HCT116 (cell line): ENCODE data around the gene MTHFS. TPM values are rescaled to one million over a fixed set of nuclear protein-coding genes. Genes with fewer than 3 reads are reported as not detected.

Source experiments
- ATAC-seq: fragments of 200-7000 bp; cut with Tn5 transposase; 2 replicates; pipeline ENCODE4 v1.9.1; 2020; ENCODE audit warnings: mild to moderate bottlenecking, moderate library complexity
- BruUV-seq: library from RNA; stranded (reverse); fragments of 400-500 nt; replicated peaks from 2 replicates; lab custom pipeline; 2021; lab: Mats Ljungman, UMichigan
- CTCF ChIA-PET: fragments of 300-600 bp; sonication (Branson Sonifier 250); formaldehyde crosslinking; loops from one replicate; lab custom pipeline; 2021; ENCODE audit warnings: antibody characterized with exemption; lab: Charles Lee
- POLR2A ChIA-PET: fragments of 300-600, 350-600 bp; sonication (Branson Sonifier 250); formaldehyde crosslinking; loops from one replicate; lab custom pipeline; 2021; ENCODE audit warnings: antibody characterized with exemption; lab: Charles Lee
- RAD21 ChIA-PET, 2 experiments: fragments of 300-600 bp; sonication (Branson Sonifier 250); formaldehyde crosslinking; loops; one replicate each; lab custom pipeline; 2023; ENCODE audit warnings: low total read pairs in 2 of 2; ENCODE audit not compliant: uncharacterized antibody in 2 of 2, unreplicated experiment in 2 of 2, low non-redundant PET in 1 of 2; lab: Charles Lee
- DNase-seq: peaks from one replicate; pipeline ENCODE4 v3.0.0-alpha.2; 2010; ENCODE audit warnings: low read depth, low spot score
- H2AFZ ChIP-seq: fragments of 200-600 bp; shearing (Covaris generic), sonication (generic); 2 replicates; pipeline ENCODE4 v1.6.1; 2017; ENCODE audit warnings: low read depth, mixed run types, mixed read lengths, antibody characterized with exemption, low read length; ENCODE audit not compliant: poor library complexity, severe bottlenecking
- H3K27ac ChIP-seq: 2 replicates; pipeline ENCODE4 v1.5.1; 2012; ENCODE audit warnings: low read depth, low read length
- H3K27me3 ChIP-seq: fragments of 200-600 bp; sonication (generic); 2 replicates; pipeline ENCODE4 v1.6.1; 2016; ENCODE audit warnings: mixed run types, low read length, mixed read lengths; ENCODE audit not compliant: insufficient read depth
- H3K36me3 ChIP-seq, 2 experiments: fragments of 200-500 bp in 1 of 2; fragments of 200-600 bp in 1 of 2; sonication (Bioruptor generic) in 1 of 2; sonication (generic) in 1 of 2; 2 replicates each; pipeline versions ENCODE4 v1.5.1 to v1.6.1; 2014 to 2016; ENCODE audit warnings: low read length in 2 of 2, inconsistent platforms in 1 of 2, mixed read lengths in 1 of 2, mixed run types in 1 of 2; ENCODE audit not compliant: insufficient read depth in 2 of 2, control insufficient read depth in 1 of 2
- H3K4me1 ChIP-seq, 2 experiments: fragments of 200-600 bp in 1 of 2; sonication (generic) in 1 of 2; 2 replicates each; pipeline versions ENCODE4 v1.5.1 to v1.6.1; 2012 to 2017; ENCODE audit warnings: low read length in 2 of 2, inconsistent platforms in 1 of 2, mild to moderate bottlenecking in 1 of 2, mixed read lengths in 1 of 2, mixed run types in 1 of 2, moderate library complexity in 1 of 2; ENCODE audit not compliant: insufficient read depth in 2 of 2, control insufficient read depth in 1 of 2
- H3K4me2 ChIP-seq: fragments of 200-600 bp; sonication (generic); 2 replicates; pipeline ENCODE4 v1.6.1; 2017; ENCODE audit warnings: mixed run types, low read length, mixed read lengths
- H3K4me3 ChIP-seq, 2 experiments: fragments of 200-600 bp in 1 of 2; sonication (generic) in 1 of 2; replicated peaks in 1 of 2; 2 replicates each; pipeline ENCODE4 v1.5.1; 2011 to 2016; ENCODE audit warnings: low read length in 2 of 2, control low read depth in 1 of 2, low read depth in 1 of 2, mild to moderate bottlenecking in 1 of 2, mixed read lengths in 1 of 2, mixed run types in 1 of 2
- H3K79me2 ChIP-seq: fragments of 200-600 bp; sonication (generic); 2 replicates; pipeline ENCODE4 v1.6.1; 2017; ENCODE audit warnings: mild to moderate bottlenecking, mixed run types, low read length, moderate library complexity, mixed read lengths; ENCODE audit not compliant: insufficient read depth
- H3K9ac ChIP-seq: fragments of 200-600 bp; sonication (generic); 2 replicates; pipeline ENCODE4 v1.6.1; 2016; ENCODE audit warnings: low read length, mixed read lengths
- H3K9me2 ChIP-seq: fragments of 200-600 bp; sonication (generic), shearing (Covaris generic); 2 replicates; pipeline ENCODE4 v1.6.1; 2017; ENCODE audit warnings: mixed run types, mild to moderate bottlenecking, moderate library complexity; ENCODE audit not compliant: insufficient read depth
- H3K9me3 ChIP-seq, 2 experiments: fragments of 200-500 bp in 1 of 2; fragments of 200-600 bp in 1 of 2; sonication (Bioruptor generic) in 1 of 2; sonication (generic) in 1 of 2; 2 replicates each; pipeline ENCODE4 v1.6.1; 2014 to 2017; ENCODE audit warnings: low read length in 2 of 2, mixed read lengths in 2 of 2, inconsistent platforms in 1 of 2, low read depth in 1 of 2, mild to moderate bottlenecking in 1 of 2, mixed run types in 1 of 2, moderate library complexity in 1 of 2; ENCODE audit not compliant: control insufficient read depth in 1 of 2, insufficient read depth in 1 of 2
- H4K20me1 ChIP-seq: fragments of 200-600 bp; sonication (generic), shearing (Covaris generic); 2 replicates; pipeline ENCODE4 v1.6.1; 2017; ENCODE audit warnings: mixed run types, mild to moderate bottlenecking, moderate library complexity; ENCODE audit not compliant: insufficient read depth
- CBX3 ChIP-seq: IDR thresholded peaks from 2 replicates; pipeline ENCODE4 v1.6.1; 2012; ENCODE audit warnings: low read depth
- EGR1 ChIP-seq: IDR thresholded peaks from 2 replicates; pipeline ENCODE4 v1.6.1; 2012; ENCODE audit warnings: low read depth
- ELF1 ChIP-seq: IDR thresholded peaks from 2 replicates; pipeline ENCODE4 v1.6.1; 2012; ENCODE audit warnings: low read depth, borderline replicate concordance
- EZH2 ChIP-seq: fragments of 200-600 bp; sonication (generic); IDR thresholded peaks from 2 replicates; pipeline ENCODE4 v1.6.1; 2017; ENCODE audit warnings: antibody characterized with exemption, mixed run types
- RAD21 ChIP-seq: IDR thresholded peaks from 2 replicates; pipeline ENCODE4 v1.6.1; 2012; ENCODE audit warnings: low read depth, mild to moderate bottlenecking
- SP1 ChIP-seq: IDR thresholded peaks from 2 replicates; pipeline ENCODE4 v1.6.1; 2012; ENCODE audit warnings: low read depth
- ZFX ChIP-seq: fragments of 450-650 bp; IDR thresholded peaks from 2 replicates; pipeline ENCODE4 v1.6.1; 2017
- intact Hi-C: fragments of 100-400 bp; cut with micrococcal nuclease; formaldehyde crosslinking; loops from 2 replicates; pipeline ENCODE4 v1.10.0; 2022
- total RNA-seq: library from RNA; stranded (reverse); gene quantifications from one replicate; pipeline ENCODE4 v1.2.1, GENCODE V29; 2021; ENCODE audit not compliant: unreplicated experiment
- TF ChIP-seq, protein P1 (sequence below): IDR thresholded peaks from 2 replicates; pipeline ENCODE4 v1.6.1; 2012
- TF ChIP-seq, protein P2 (sequence below): IDR thresholded peaks from 2 replicates; pipeline ENCODE4 v1.6.1; 2011; ENCODE audit warnings: mild to moderate bottlenecking, low read length, moderate library complexity; ENCODE audit not compliant: insufficient replicate concordance; ENCODE audit errors: extremely low read depth
- TF ChIP-seq, protein P3 (sequence below), 3 experiments: fragments of 200-600 bp in 1 of 3; sonication (generic) in 1 of 3; IDR thresholded peaks in 2 of 3; conservative IDR thresholded peaks in 1 of 3; 2 replicates each; pipeline ENCODE4 v1.5.1; 2012 to 2017; ENCODE audit warnings: low read depth in 2 of 3, low read length in 2 of 3, antibody characterized with exemption in 1 of 3, borderline replicate concordance in 1 of 3, control low read depth in 1 of 3, mild to moderate bottlenecking in 1 of 3, mixed read lengths in 1 of 3, mixed run types in 1 of 3, moderate library complexity in 1 of 3; ENCODE audit not compliant: insufficient read depth in 1 of 3
- TF ChIP-seq, protein P4 (sequence below): IDR thresholded peaks from 2 replicates; pipeline ENCODE4 v1.6.1; 2012

Gene MTHFS
- total RNA-seq, 1 experiment from 2014 or later: 30.5 TPM

DNA sequence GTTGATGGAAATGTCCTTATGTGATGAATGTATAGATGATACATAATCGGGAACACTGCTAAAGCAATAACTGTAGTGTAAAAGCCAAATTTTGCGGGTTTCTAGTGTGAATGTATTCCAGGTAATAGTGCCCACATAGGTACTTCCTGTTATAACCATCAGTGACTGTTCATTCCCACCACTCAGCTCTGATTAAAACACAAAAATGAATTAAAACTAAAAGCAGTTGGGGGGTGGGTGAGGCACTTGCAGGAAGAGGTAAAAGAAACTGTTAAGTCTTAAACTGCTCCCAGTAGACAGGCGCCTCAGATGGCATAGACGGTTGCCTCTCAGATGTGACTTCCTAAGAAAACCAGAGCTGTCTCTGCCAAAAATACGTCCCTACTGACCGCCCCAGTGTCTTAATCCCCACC lies 893 bp upstream of the MTHFS start:
- Histone ChIP-seq H3K9me2 (no peaks in the 10 kb centered on the region), H3K27me3 (no peaks in the 10 kb centered on the region), H3K36me3 (no peaks in the 10 kb centered on the region), H3K79me2 (peaks cover 25% of the 10 kb centered on the region), H3K4me3 (peak overlapping the region; percentile 81 to 90), H4K20me1 (no peaks in the 10 kb centered on the region), H3K9me3 (no peaks in the 10 kb centered on the region), H2AFZ (no peak overlapping the region), H3K4me2 (peak overlapping the region; percentile 85), H3K4me1 (peaks cover 0 to 17% of the 10 kb centered on the region in 2 experiments; a peak in 2 of 4 replicates), H3K9ac (peak overlapping the region; percentile 90), H3K27ac (peak overlapping the region; percentile 93; the same call in 1 of the 2 replicates)
- ATAC-seq (no peak), DNase-seq (no peak)
- TF ChIP-seq, protein P1, sequence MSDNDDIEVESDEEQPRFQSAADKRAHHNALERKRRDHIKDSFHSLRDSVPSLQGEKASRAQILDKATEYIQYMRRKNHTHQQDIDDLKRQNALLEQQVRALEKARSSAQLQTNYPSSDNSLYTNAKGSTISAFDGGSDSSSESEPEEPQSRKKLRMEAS: no peak
- TF ChIP-seq ELF1 (no peak), CBX3 (no peak)
- POLR2A ChIA-PET: interaction anchor here (0.8 to 3.0 kb wide), 2 partner anchors 12 to 25 kb away, joined by 3 to 15 read pairs; no protein-coding TSS in a partner anchor
- CTCF ChIA-PET: interaction anchor here (1.0 kb wide), 2 partner anchors 26 to 44 kb away, joined by 3 to 4 read pairs; no protein-coding TSS in a partner anchor
- intact Hi-C loops: loop anchor here (10.0 kb wide), 1 partner anchor 277 kb away; no protein-coding TSS in a partner anchor
- RAD21 ChIA-PET: no interaction called here
- TSS peak; percentile 90 for BruUV-seq

DNA sequence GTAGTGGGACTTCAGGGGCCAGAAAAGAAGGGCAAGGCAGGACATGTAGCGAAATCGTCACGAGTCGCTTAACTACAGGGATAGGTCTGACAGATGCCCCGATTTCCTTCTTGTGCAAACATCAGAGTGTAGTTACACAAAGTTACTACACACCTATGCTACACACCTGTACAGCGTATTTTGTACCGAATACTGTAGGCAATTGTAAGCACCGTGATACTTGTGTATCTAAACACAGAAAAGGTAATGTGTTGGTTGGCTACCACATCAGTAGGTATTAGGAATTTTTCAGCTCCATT lies 515 bp upstream of the MTHFS start:
- CTCF ChIA-PET: no interaction called here
- TF ChIP-seq CBX3 (no peak), RAD21 (no peak), EZH2 (no peak), EGR1 (no peak), SP1 (no peak), ZFX (no peak)
- TF ChIP-seq, protein P2, sequence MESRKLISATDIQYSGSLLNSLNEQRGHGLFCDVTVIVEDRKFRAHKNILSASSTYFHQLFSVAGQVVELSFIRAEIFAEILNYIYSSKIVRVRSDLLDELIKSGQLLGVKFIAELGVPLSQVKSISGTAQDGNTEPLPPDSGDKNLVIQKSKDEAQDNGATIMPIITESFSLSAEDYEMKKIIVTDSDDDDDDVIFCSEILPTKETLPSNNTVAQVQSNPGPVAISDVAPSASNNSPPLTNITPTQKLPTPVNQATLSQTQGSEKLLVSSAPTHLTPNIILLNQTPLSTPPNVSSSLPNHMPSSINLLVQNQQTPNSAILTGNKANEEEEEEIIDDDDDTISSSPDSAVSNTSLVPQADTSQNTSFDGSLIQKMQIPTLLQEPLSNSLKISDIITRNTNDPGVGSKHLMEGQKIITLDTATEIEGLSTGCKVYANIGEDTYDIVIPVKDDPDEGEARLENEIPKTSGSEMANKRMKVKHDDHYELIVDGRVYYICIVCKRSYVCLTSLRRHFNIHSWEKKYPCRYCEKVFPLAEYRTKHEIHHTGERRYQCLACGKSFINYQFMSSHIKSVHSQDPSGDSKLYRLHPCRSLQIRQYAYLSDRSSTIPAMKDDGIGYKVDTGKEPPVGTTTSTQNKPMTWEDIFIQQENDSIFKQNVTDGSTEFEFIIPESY: no peak
- TF ChIP-seq, protein P3, sequence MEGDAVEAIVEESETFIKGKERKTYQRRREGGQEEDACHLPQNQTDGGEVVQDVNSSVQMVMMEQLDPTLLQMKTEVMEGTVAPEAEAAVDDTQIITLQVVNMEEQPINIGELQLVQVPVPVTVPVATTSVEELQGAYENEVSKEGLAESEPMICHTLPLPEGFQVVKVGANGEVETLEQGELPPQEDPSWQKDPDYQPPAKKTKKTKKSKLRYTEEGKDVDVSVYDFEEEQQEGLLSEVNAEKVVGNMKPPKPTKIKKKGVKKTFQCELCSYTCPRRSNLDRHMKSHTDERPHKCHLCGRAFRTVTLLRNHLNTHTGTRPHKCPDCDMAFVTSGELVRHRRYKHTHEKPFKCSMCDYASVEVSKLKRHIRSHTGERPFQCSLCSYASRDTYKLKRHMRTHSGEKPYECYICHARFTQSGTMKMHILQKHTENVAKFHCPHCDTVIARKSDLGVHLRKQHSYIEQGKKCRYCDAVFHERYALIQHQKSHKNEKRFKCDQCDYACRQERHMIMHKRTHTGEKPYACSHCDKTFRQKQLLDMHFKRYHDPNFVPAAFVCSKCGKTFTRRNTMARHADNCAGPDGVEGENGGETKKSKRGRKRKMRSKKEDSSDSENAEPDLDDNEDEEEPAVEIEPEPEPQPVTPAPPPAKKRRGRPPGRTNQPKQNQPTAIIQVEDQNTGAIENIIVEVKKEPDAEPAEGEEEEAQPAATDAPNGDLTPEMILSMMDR (IDR thresholded peaks at IDR 0.05 in 2 of 3, conservative IDR thresholded peaks at IDR 0.05 in 1 of 3; ENCODE audit: borderline replicate concordance in 1 of 3, insufficient read depth in 1 of 3, low read depth in 2 of 3, low read length in 2 of 3): no peak
- TF ChIP-seq, protein P4, sequence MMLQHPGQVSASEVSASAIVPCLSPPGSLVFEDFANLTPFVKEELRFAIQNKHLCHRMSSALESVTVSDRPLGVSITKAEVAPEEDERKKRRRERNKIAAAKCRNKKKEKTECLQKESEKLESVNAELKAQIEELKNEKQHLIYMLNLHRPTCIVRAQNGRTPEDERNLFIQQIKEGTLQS: no peak

More for the DNA sequence above, 515 bp upstream of the MTHFS start:
- ATAC-seq (no peak; the same call in 1 of the 2 replicates), DNase-seq (no peak)
- POLR2A ChIA-PET: interaction anchor here (3.0 kb wide), 1 partner anchor 26 kb away, joined by 15 read pairs; no protein-coding TSS in a partner anchor
- peaks cover 0 to 17% of the 10 kb centered on the region in 2 experiments; a peak in 2 of 4 replicates for H3K4me1 ChIP-seq
- H3K9me3 ChIP-seq: no peaks in the 10 kb centered on the region
- peak overlapping the region; percentile 85 for H3K4me2 ChIP-seq
- intact Hi-C loops: loop anchor here (10.0 kb wide), 1 partner anchor 277 kb away; no protein-coding TSS in a partner anchor
- no TSS peak for BruUV-seq
- H2AFZ ChIP-seq: no peak overlapping the region
- no peaks in the 10 kb centered on the region for H3K9me2 ChIP-seq
- H4K20me1 ChIP-seq: no peaks in the 10 kb centered on the region
- peak overlapping the region; percentile 90 for H3K9ac ChIP-seq
- peak overlapping the region; percentile 81 to 90 for H3K4me3 ChIP-seq
- peak overlapping the region; percentile 93 for H3K27ac ChIP-seq
- H3K79me2 ChIP-seq: peaks cover 25% of the 10 kb centered on the region
- no peaks in the 10 kb centered on the region for H3K36me3 ChIP-seq
- RAD21 ChIA-PET: no interaction called here
- H3K27me3 ChIP-seq: no peaks in the 10 kb centered on the region
